Thoracic aorta (tissue), 2 donors: ENCODE measurements around the gene ZNRF1. TPM values are rescaled to one million over a fixed set of nuclear protein-coding genes. Genes with fewer than 3 reads are reported as not detected.
A peak's percentile ranks its signal among the peaks of the same experiment; 100 is the strongest.

Source experiments
- ATAC-seq: fragments of 150-250 bp; one replicate; pipeline ENCODE4 v1.8.0; 2017; ENCODE audit warnings: low read depth; ENCODE audit not compliant: insufficient number of reproducible peaks, low FRiP score
- DNase-seq: peaks from one replicate; pipeline ENCODE4 v3.0.0-alpha.2; 2020; ENCODE audit warnings: low spot score
- H3K27ac ChIP-seq, 2 donors: fragments of 200-600 bp; sonication (generic); 1 replicate in 1 of 2; 2 replicates in 1 of 2; pipeline ENCODE4 v1.5.1; 2016; ENCODE audit warnings: mild to moderate bottlenecking in 2 of 2, moderate library complexity in 2 of 2
- H3K27me3 ChIP-seq: fragments of 200-600 bp; sonication (generic); replicated peaks from 2 replicates; pipeline ENCODE4 v1.6.0; 2016; ENCODE audit warnings: mild to moderate bottlenecking; ENCODE audit not compliant: insufficient read depth
- H3K36me3 ChIP-seq: fragments of 200-600 bp; sonication (generic); one replicate; pipeline ENCODE4 v1.5.1; 2016
- H3K4me1 ChIP-seq, 2 donors: fragments of 200-600 bp; sonication (generic); 1 replicate in 1 of 2; 2 replicates in 1 of 2; pipeline versions ENCODE4 v1.5.1 to v1.6.0; 2016; ENCODE audit warnings: low read depth in 2 of 2, mild to moderate bottlenecking in 1 of 2; ENCODE audit not compliant: control insufficient read depth in 1 of 2
- H3K4me3 ChIP-seq: fragments of 200-600 bp; sonication (generic); 2 replicates; pipeline ENCODE4 v1.5.1; 2016; ENCODE audit warnings: mild to moderate bottlenecking
- H3K9me3 ChIP-seq: fragments of 200-600 bp; sonication (generic); 2 replicates; pipeline ENCODE4 v1.5.1; 2016
- total RNA-seq, 2 donors: library from RNA; depleted of rRNA; stranded (reverse); fragments of >200 nt; gene quantifications; one replicate each; pipeline versions ENCODE4 v1.1.0 to v1.2.3, GENCODE V29; 2016
- TF ChIP-seq, protein P1 (sequence below): fragments of 200-600 bp; sonication (generic); IDR thresholded peaks from one replicate; pipeline ENCODE4 v1.5.1; 2019; ENCODE audit warnings: antibody characterized with exemption

ZNRF1 gene
- total RNA-seq, 2 donors from 2014 or later: 16.9 to 27.1 TPM

DNA sequence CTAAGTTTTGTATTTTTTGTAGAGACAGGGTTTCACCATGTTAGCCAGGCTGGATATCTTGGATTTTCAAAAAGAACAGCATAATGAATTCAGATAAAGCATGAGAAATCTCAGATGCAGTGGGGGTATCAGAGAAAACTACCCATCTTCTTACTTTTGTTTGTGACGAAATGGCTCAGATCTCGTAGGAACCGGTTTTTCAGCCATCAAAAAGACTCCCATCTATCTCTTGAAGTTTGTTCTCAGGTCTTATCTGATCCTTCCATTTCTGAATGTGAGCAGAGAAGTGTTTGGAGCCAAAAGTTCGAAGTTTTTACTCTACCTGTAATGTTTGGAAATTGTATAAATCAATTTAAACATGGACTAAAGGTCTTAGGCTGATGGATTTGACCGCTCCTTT, 60.6 kb downstream of the ZNRF1 start:
- Histone ChIP-seq H3K4me3 (no peak overlapping the region), H3K27ac (no peak overlapping the region), H3K9me3 (no peaks in the 10 kb centered on the region), H3K27me3 (no peaks in the 10 kb centered on the region), H3K36me3 (no peaks in the 10 kb centered on the region), H3K4me1 (peaks cover 0 to 18% of the 10 kb centered on the region in 2 donors)
- ATAC-seq (no peak), DNase-seq (no peak)
- TF ChIP-seq, protein P1, sequence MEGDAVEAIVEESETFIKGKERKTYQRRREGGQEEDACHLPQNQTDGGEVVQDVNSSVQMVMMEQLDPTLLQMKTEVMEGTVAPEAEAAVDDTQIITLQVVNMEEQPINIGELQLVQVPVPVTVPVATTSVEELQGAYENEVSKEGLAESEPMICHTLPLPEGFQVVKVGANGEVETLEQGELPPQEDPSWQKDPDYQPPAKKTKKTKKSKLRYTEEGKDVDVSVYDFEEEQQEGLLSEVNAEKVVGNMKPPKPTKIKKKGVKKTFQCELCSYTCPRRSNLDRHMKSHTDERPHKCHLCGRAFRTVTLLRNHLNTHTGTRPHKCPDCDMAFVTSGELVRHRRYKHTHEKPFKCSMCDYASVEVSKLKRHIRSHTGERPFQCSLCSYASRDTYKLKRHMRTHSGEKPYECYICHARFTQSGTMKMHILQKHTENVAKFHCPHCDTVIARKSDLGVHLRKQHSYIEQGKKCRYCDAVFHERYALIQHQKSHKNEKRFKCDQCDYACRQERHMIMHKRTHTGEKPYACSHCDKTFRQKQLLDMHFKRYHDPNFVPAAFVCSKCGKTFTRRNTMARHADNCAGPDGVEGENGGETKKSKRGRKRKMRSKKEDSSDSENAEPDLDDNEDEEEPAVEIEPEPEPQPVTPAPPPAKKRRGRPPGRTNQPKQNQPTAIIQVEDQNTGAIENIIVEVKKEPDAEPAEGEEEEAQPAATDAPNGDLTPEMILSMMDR: no peak

GRCh38 chr16:75060723-75061122, 61.9 kb downstream of the ZNRF1 start:
- TF ChIP-seq, protein P1: no peak
- ATAC-seq: no peak
- Histone ChIP-seq H3K36me3 (no peaks in the 10 kb centered on the region), H3K4me1 (peaks cover 0 to 14% of the 10 kb centered on the region in 2 donors), H3K9me3 (no peaks in the 10 kb centered on the region), H3K4me3 (no peak overlapping the region), H3K27ac (no peak overlapping the region), H3K27me3 (no peaks in the 10 kb centered on the region)
- DNase-seq: no peak

DNA sequence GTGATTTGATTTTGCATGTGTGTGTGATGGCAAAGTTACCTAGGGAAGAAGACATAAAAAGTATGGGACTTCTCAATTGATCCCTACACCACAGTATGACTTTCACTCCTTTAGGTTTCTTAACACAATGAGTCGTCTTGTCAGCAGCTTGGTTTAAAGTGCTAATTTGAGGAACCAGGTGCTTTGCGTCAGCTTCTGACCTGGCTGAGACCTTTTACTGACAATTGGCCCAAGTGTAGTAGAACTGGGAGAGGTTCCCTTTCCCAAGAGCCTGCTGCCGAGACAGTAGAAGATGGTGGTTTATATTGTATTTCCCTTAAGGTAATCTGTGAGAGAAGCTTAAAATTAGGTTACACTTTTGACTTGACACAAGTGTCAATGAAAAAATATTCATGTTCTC, 62.8 kb downstream of the ZNRF1 start:
- DNase-seq (no peak), ATAC-seq (no peak)
- TF ChIP-seq, protein P1: no peak
- H3K27me3 ChIP-seq: no peaks in the 10 kb centered on the region
- H3K9me3 ChIP-seq: no peaks in the 10 kb centered on the region
- H3K4me1 ChIP-seq: peaks cover 0 to 14% of the 10 kb centered on the region in 2 donors
- no peak overlapping the region for H3K4me3 ChIP-seq
- H3K27ac ChIP-seq: peak overlapping the region in 1 of 2 donors; percentile 28
- no peaks in the 10 kb centered on the region for H3K36me3 ChIP-seq

DNA sequence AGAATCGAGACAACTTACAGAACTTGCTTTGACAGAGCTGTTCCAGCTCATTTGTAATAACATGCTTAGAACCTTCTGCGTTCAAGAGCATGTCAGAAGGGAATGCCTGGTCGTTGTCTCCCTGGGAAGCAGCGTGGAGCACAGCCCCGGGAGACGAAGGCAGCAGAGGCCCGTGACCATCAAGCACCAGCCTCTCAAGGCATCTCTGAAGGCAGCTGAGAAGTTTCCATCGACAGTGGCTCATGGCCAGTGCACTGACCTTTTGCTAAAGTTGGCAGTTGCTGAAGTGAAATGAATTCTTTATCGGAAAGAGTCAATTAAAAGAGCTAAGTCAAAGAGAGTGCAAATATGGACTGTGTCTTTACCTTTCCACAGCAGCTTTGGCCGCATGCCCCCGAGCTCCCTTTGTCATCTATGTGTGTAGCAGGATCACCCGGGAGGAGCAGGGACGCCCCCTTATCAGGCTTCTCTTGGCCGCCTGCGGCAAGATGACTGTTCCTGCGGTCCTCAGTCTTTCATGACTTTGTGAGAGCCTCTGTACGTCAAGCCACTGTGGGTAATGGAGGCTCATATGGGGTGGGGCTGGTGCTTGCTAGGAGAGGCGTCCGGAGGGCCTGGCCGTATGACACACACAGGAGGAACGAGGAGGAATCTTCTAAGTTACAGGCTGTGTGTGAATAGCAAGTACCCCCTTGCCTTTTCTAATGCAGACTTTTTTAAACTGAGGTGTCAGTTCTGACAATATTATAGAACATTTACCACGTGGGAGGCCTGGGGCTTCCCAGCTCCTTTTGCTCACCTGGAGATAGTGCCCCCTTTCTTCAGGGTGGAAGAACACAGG, 63.5 kb downstream of the ZNRF1 start:
- peak overlapping the region in 1 of 2 donors; percentile 28 for H3K27ac ChIP-seq
- no peak for DNase-seq

GRCh38 chr16:75062976-75063346, 64.1 kb downstream of the ZNRF1 start:
- DNase-seq (no peak), ATAC-seq (no peak)
- TF ChIP-seq, protein P1: no peak
- Histone ChIP-seq H3K27ac (no peak overlapping the region), H3K27me3 (no peaks in the 10 kb centered on the region), H3K9me3 (no peaks in the 10 kb centered on the region), H3K4me3 (no peak overlapping the region), H3K36me3 (no peaks in the 10 kb centered on the region), H3K4me1 (peaks cover 0 to 14% of the 10 kb centered on the region in 2 donors)

More for the DNA sequence above, 63.5 kb downstream of the ZNRF1 start:
- no peaks in the 10 kb centered on the region for H3K9me3 ChIP-seq
- H3K27me3 ChIP-seq: no peaks in the 10 kb centered on the region
- TF ChIP-seq, protein P1: no peak
- no peak for ATAC-seq
- peaks cover 0 to 14% of the 10 kb centered on the region in 2 donors for H3K4me1 ChIP-seq
- no peak overlapping the region for H3K4me3 ChIP-seq
- no peaks in the 10 kb centered on the region for H3K36me3 ChIP-seq
